HUES48 (cell line): ENCODE data around the gene DIAPH1.

ENCODE experiments used
- H3K27ac ChIP-seq: one replicate; pipeline ENCODE4 v1.7.0; 2013; ENCODE audit warnings: low read depth, low read length, inconsistent platforms
- H3K27me3 ChIP-seq: 2 replicates; pipeline ENCODE4 v1.6.1; 2013; ENCODE audit warnings: mild to moderate bottlenecking, low read length; ENCODE audit not compliant: control insufficient read depth, insufficient read depth
- H3K36me3 ChIP-seq: 2 replicates; pipeline ENCODE4 v1.6.1; 2013; ENCODE audit warnings: low read length; ENCODE audit not compliant: control insufficient read depth, insufficient read depth
- H3K4me1 ChIP-seq: 2 replicates; pipeline ENCODE4 v1.6.1; 2013; ENCODE audit warnings: mild to moderate bottlenecking, low read length; ENCODE audit not compliant: control insufficient read depth, insufficient read depth
- H3K4me3 ChIP-seq: 2 replicates; pipeline ENCODE4 v1.5.1; 2013; ENCODE audit warnings: mild to moderate bottlenecking, low read depth, low read length
- H3K9ac ChIP-seq: 2 replicates; pipeline ENCODE4 v1.6.1; 2013; ENCODE audit warnings: mild to moderate bottlenecking, low read depth, low read length, moderate library complexity
- H3K9me3 ChIP-seq: 2 replicates; pipeline ENCODE4 v1.6.1; 2013; ENCODE audit warnings: low read length; ENCODE audit not compliant: control insufficient read depth, insufficient read depth

DIAPH1 gene

DNA sequence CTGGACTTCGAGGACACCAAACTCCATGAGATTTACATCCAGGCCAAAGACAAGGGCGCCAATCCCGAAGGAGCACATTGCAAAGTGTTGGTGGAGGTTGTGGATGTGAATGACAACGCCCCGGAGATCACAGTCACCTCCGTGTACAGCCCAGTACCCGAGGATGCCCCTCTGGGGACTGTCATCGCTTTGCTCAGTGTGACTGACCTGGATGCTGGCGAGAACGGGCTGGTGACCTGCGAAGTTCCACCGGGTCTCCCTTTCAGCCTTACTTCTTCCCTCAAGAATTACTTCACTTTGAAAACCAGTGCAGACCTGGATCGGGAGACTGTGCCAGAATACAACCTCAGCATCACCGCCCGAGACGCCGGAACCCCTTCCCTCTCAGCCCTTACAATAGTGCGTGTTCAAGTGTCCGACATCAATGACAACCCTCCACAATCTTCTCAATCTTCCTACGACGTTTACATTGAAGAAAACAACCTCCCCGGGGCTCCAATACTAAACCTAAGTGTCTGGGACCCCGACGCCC, 141.7 kb downstream of the DIAPH1 start:
- peaks cover 4% of the 10 kb centered on the region for H3K4me1 ChIP-seq
- H3K9me3 ChIP-seq: no peaks in the 10 kb centered on the region; the same call in 1 of the 2 replicates
- no peak overlapping the region for H3K27ac ChIP-seq
- peak overlapping the region; percentile 75; the same call in 1 of the 2 replicates for H3K4me3 ChIP-seq
- peaks cover 45% of the 10 kb centered on the region for H3K27me3 ChIP-seq
- H3K36me3 ChIP-seq: no peaks in the 10 kb centered on the region
- no peak overlapping the region for H3K9ac ChIP-seq

DNA sequence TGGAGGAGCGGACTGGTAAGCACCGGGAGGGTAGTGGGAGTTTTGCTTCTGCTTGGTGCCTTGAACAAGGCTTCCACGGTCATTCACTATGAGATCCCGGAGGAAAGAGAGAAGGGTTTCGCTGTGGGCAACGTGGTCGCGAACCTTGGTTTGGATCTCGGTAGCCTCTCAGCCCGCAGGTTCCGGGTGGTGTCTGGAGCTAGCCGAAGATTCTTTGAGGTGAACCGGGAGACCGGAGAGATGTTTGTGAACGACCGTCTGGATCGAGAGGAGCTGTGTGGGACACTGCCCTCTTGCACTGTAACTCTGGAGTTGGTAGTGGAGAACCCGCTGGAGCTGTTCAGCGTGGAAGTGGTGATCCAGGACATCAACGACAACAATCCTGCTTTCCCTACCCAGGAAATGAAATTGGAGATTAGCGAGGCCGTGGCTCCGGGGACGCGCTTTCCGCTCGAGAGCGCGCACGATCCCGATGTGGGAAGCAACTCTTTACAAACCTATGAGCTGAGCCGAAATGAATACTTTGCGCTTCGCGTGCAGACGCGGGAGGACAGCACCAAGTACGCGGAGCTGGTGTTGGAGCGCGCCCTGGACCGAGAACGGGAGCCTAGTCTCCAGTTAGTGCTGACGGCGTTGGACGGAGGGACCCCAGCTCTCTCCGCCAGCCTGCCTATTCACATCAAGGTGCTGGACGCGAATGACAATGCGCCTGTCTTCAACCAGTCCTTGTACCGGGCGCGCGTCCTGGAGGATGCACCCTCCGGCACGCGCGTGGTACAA, 142.5 kb downstream of the DIAPH1 start:
- Histone ChIP-seq H3K27me3 (peaks cover 45% of the 10 kb centered on the region), H3K9me3 (no peaks in the 10 kb centered on the region; the same call in 1 of the 2 replicates), H3K4me1 (peaks cover 4% of the 10 kb centered on the region), H3K9ac (peak overlapping the region; percentile 53; the same call in 1 of the 2 replicates), H3K36me3 (no peaks in the 10 kb centered on the region), H3K4me3 (peak overlapping the region; percentile 75), H3K27ac (peak overlapping the region; percentile 40)

DNA sequence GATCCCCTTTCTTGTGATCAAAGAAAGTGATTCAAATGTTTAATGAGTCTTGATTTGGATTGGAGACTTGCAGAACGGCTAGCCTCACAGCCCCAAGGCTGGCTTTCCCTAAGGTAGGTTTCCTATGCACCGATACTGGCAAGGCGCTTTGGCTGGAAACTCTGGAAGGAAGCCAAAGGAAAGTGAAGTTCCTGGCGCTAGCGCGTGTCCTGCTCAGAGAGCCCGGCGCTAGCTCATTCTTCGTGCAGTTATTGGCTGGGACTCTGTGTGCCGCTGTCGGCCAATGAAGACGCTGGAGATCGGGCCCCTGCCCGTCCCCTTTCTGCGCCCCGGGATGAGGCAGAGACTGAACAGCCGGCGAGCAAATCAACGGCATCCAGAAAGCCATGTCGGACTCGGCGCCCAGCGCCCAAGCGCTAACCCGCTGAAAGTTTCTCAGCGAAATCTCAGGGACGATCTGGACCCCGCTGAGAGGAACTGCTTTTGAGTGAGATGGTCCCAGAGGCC, 143.1 kb downstream of the DIAPH1 start, which contains the start of gene PCDHGC3:
Gene PCDHGC3, plus strand, starts transcription at position 342 of the 507 bp plus-strand sequence. Its CDS starts 151 bp downstream, at position 493.
- Histone ChIP-seq H3K4me1 (peaks cover 4% of the 10 kb centered on the region), H3K4me3 (peak within 1 kb of the TSS; percentile 75), H3K36me3 (no peaks in the 10 kb centered on the region), H3K27me3 (peaks cover 45% of the 10 kb centered on the region), H3K27ac (peak within 1 kb of the TSS; percentile 40), H3K9ac (peak within 1 kb of the TSS; percentile 53; the same call in 1 of the 2 replicates), H3K9me3 (no peaks in the 10 kb centered on the region; the same call in 1 of the 2 replicates)

DNA sequence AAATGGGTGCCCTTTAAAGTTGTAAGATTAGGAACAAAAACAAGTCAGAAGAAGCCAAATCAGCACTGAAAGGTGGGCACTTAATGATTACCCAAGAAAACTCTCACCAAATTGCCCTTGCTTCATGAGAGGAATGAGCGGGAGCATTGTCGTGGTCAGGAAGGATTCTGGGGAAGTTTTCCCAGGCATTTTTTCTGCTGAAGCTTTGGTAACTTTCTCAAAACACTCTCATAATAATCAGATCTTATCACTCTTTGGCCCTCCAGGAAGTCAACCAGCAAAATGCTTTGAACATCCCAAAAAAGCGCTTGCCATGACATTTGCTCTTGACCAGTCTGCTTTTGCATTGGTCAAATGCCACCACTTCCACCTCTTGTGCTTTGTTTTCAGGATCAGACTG, 153.4 kb downstream of the DIAPH1 start:
- H3K9ac ChIP-seq: no peak overlapping the region
- H3K36me3 ChIP-seq: no peaks in the 10 kb centered on the region
- H3K4me3 ChIP-seq: no peak overlapping the region
- H3K4me1 ChIP-seq: no peaks in the 10 kb centered on the region
- no peak overlapping the region for H3K27ac ChIP-seq
- H3K27me3 ChIP-seq: no peaks in the 10 kb centered on the region
- no peaks in the 10 kb centered on the region for H3K9me3 ChIP-seq
